GM12874 (cell line): ENCODE results near the gene KIF19.

Experiments
- CTCF ChIP-seq: IDR thresholded peaks from 2 replicates; pipeline ENCODE4 v1.5.1; 2011; ENCODE audit warnings: low read depth, mild to moderate bottlenecking, control low read depth, low read length, moderate library complexity; ENCODE audit not compliant: insufficient read depth

Gene KIF19

GRCh38 chr17:74287031-74287602, 38.9 kb upstream of the KIF19 start:
- no peak for TF ChIP-seq CTCF

GRCh38 chr17:74288785-74289184, 37.2 kb upstream of the KIF19 start:
- TF ChIP-seq CTCF = no peak

- TF ChIP-seq CTCF = no peak
Observed at GRCh38 chr17:74289688-74290087, 36.3 kb upstream of the KIF19 start.

GRCh38 chr17:74290340-74290739, 35.7 kb upstream of the KIF19 start:
- no peak for TF ChIP-seq CTCF

- TF ChIP-seq CTCF = no peak
Observed at GRCh38 chr17:74292495-74292894, 33.5 kb upstream of the KIF19 start.

- TF ChIP-seq CTCF = no peak
Observed at GRCh38 chr17:74295625-74296547, 30.1 kb upstream of the KIF19 start.

GRCh38 chr17:74296548-74296936, 29.5 kb upstream of the KIF19 start:
- peak; percentile 48 for TF ChIP-seq CTCF
